Cerebellar cortex (tissue), 1 donor: ENCODE measurements around the gene SMPD4.
"Not testable (repeated sequence)": the region's sequence is repeated elsewhere in the genome, so short reads cannot be mapped to it uniquely, and the experiment has no call there.

Experiments used
- DNase-seq: peaks from one replicate; pipeline ENCODE4 v3.0.0-alpha.2; 2015; ENCODE audit warnings: low spot score

SMPD4 gene

GRCh38 chr2:130157354-130157753, 24.0 kb downstream of the SMPD4 start:
- not testable (repeated sequence) for DNase-seq

GRCh38 chr2:130156624-130157004, 24.8 kb downstream of the SMPD4 start:
- no peak for DNase-seq

- peak; percentile 77 for DNase-seq
These were observed 25.3 kb downstream of the SMPD4 start for GRCh38 chr2:130155956-130156623.

GRCh38 chr2:130154773-130155765, 26.3 kb downstream of the SMPD4 start:
- DNase-seq, result no peak

GRCh38 chr2:130154423-130154770, 27.0 kb downstream of the SMPD4 start:
- DNase-seq, result not testable (repeated sequence)

GRCh38 chr2:130153721-130154422, 27.5 kb downstream of the SMPD4 start:
- DNase-seq, result not testable (repeated sequence)

- peak; percentile 28 for DNase-seq
These were observed 28.4 kb downstream of the SMPD4 start for GRCh38 chr2:130152816-130153595.

- peak; percentile 66 for DNase-seq
These were observed 29.1 kb downstream of the SMPD4 start for GRCh38 chr2:130152136-130152815.

- DNase-seq, result not testable (repeated sequence)
These were observed 30.3 kb downstream of the SMPD4 start for GRCh38 chr2:130151145-130151512.

GRCh38 chr2:130150181-130151144, 30.9 kb downstream of the SMPD4 start:
- no peak for DNase-seq

- not testable (repeated sequence) for DNase-seq
These were observed 32.9 kb downstream of the SMPD4 start for GRCh38 chr2:130148515-130148914.

- peak; percentile 43 for DNase-seq
These were observed 36.4 kb downstream of the SMPD4 start, which contains the start of gene CCDC74B for GRCh38 chr2:130145006-130145414. Gene CCDC74B, minus strand, starts transcription at chr2:130145112. Its CDS starts 116 bp downstream, at chr2:130144996.

GRCh38 chr2:130143266-130144039, 37.9 kb downstream of the SMPD4 start:
- DNase-seq, result not testable (repeated sequence)

GRCh38 chr2:130142396-130143265, 38.8 kb downstream of the SMPD4 start:
- DNase-seq, result not testable (repeated sequence)

- not testable (repeated sequence) for DNase-seq
These were observed 39.6 kb downstream of the SMPD4 start for GRCh38 chr2:130141645-130142370.

- DNase-seq, result not testable (repeated sequence)
These were observed 40.4 kb downstream of the SMPD4 start for GRCh38 chr2:130141002-130141401.

GRCh38 chr2:130140516-130140915, 40.9 kb downstream of the SMPD4 start:
- DNase-seq, result not testable (repeated sequence)
